ENCODE measurements around the gene HYI. TPM values are rescaled to one million over a fixed set of nuclear protein-coding genes. Genes with fewer than 3 reads are reported as not detected.
A peak's percentile ranks its signal among the peaks of the same experiment; 100 is the strongest.
"Not testable (repeated sequence)": the region's sequence is repeated elsewhere in the genome, so short reads cannot be mapped to it uniquely, and the experiment has no call there.

HYI gene
- polyA plus RNA-seq, 12 donors: 14.5 to 36.8 (median 20.7) TPM; not detected in 1

GRCh38 chr1:43468414-43468813 lies 14.7 kb upstream of the HYI start:
- DNase-seq: no peak

DNA sequence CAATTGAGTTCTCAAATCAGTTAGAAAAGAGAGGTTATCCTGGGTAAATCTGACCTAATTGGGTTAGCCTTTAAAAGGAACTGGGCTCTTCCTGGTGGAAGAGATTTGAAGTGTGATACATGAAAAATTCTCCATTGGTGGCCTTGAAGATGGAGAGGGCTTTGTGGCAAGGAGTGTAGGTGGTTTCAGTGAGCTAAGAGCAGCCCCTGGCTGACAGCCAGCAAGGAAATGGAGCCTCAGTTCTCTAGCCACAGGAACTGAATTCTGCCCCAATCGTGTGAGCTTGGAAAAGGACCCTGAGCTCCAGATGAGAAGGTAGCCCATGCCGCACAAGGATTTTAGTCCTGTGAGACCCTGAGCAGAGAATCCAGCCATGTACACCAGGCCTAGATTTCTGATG lies 12.7 kb upstream of the HYI start:
- DNase-seq: no peak

DNA sequence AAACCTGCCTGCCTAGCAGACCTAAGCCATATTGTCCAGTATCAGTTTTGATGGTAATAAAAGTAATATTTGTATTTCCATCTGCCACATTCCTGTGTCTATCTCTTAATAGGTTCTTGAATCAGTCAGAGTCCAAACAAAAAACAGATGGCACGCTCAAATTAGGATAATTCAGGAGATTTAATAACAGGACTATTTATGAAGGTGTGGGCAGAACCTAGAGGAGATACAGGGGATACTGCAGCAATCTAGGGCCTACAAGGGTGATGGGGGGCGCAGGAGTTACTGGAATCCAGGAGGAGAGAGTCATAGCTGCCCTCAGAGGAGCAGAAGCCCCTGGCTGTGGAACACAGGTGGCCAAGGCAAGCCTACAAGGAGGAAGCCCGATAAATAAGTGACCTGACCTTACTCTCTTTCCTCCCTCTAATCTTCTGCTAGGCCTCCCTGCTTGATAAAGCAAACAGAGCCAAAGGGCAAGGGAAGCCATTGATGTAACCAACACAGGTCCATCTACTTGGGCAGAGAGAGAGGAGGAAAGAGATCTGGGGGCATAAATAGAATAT lies 11.9 kb upstream of the HYI start:
- DNase-seq: no peak

DNA sequence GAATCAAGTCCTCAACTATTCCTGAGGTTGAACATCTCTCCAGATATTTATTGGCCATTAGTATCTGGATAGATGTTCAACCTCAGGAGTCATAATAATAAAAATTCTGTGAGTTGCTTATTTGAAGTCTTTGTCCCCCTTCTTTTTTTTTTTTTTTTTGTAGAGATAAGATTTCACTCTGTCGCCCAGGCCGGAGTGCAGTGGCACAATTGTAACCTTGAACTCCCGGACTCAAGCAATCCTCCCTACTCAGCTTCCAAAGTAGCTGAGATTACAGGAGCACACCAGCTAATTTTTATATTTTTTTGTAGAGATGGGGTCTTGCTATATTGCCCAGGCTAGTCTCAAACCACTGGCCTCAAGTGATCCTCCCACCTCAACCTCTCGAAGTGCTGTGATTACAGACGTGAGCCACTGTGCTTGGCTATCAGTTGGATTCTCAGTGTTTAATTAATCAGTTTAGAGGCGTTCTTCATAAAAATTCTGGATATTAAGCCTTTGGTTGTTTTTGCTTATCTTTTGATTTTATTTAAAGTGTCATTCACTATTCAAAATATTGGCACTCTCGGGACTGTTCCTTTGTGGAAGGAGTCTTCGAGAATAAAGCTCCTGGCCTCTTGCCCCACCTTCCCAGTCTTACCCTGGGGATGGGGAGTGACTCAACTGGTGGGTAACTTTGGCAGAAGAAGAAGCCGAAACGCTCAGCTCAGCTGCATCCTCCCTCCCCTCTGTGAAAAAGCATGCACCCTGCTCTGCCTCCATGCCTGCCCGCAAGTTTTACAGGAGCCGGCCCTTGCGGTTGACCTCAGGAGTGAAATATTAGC lies 11.2 kb upstream of the HYI start:
- no peak for DNase-seq

GRCh38 chr1:43463479-43463878 lies 9.7 kb upstream of the HYI start:
- no peak for DNase-seq

DNA sequence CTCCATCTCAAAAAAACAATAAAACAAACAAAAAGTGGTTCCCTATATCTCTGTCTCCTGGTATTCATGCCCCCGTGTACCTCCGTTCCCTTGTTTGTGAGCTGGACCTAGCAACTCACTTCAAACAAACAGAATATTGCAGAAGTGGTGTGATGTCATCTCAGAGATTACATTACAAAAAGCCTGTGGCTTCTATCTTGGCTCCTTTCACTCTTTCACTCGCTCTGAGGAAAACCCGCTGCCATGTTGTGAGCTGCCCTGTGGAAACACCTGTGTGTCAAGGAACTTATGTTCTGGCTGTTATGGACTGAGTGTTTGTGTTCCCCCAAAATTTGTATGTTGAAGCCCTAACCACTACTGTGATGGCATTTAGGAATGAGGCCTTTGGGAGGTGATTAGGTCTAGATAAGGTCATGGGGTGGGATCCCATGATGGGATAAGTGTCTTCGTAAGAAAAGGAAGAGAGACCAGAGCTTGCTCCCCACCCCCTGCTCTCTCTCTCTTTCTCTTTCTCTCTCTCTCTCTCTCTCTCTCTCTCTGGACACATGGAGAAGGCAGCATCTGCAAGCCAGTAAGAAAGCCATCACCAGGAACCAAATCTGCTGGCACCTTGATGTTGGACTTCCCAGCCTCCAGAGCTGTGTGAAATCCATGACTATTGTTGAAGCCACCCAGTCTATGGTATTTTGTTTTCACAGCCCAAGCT lies 7.4 kb upstream of the HYI start:
- no peak for DNase-seq

- DNase-seq: not testable (repeated sequence)
These were observed 4.6 kb upstream of the HYI start for GRCh38 chr1:43458379-43458778.

GRCh38 chr1:43455213-43455889 lies 1.6 kb upstream of the HYI start:
- no peak for DNase-seq

GRCh38 chr1:43454270-43455011 lies 710 bp upstream of the HYI start:
- DNase-seq: peak; percentile 70

DNA sequence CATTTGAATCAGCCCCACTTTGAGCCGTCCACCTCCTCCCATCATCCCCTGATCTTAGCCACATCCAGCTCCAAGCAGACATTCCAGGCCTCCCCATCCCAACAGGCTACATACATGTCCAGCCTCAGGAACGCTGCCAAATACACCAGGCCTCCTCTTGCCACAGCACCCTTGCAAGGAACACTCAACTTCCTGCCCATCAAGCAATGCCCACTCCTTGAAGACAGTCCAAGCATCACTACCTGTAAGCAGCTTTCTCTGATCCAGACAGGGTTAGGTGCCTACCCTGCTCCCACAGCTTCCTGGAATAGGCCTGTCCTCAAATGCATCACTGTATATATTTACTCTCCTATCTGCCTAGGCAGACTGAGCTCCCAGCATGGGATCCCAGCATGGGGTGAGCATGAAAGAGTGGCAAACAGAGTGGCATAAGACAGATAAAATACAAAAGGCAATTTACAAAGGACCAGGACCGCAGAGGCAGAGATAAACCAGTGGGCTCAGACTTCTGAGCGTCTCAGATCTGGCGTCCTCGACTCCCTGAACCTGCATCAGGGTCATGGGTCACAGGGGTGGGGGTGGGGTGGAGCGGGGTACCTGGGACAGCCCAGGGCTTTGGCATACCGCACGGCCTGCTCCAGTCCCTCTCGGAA lies 816 bp downstream of the HYI start:
- DNase-seq: peak; percentile 33

- no peak for DNase-seq
These were observed 1.8 kb downstream of the HYI start for GRCh38 chr1:43451701-43452532.

DNA sequence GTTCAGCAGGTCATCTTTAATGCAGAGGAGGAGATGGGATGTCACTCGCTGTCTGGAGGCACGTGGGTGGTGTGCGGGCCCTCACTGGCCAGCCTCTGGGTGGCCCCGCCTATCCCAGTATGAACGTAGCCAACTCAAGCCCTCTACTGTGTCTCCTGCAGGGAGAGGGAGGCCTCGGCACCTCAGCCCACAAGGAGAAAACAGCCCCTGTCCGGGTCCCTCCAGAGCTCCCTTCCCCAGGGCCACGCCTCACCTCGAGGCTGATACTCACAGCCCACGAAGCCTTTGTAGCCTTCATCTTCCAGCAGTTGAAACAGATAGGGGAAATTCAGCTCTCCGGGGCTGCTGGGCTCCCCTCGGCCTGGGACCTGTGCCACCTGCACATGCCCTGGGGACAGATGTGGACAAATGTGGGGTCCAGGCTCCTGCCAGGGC lies 2.6 kb downstream of the HYI start:
- DNase-seq: no peak

- no peak for DNase-seq
These were observed 3.3 kb downstream of the HYI start for GRCh38 chr1:43450251-43450941.

- DNase-seq: no peak
These were observed 4.0 kb downstream of the HYI start for GRCh38 chr1:43449708-43450069.

- no peak for DNase-seq
These were observed 4.6 kb downstream of the HYI start for GRCh38 chr1:43448955-43449707.

- DNase-seq: no peak
These were observed 5.6 kb downstream of the HYI start for GRCh38 chr1:43447891-43448708.

- no peak for DNase-seq
These were observed 6.6 kb downstream of the HYI start for GRCh38 chr1:43446881-43447835.
